ACC112 (cell line): Measurements from ENCODE around the gene HRH1.
A peak's percentile ranks its signal among the peaks of the same experiment; 100 is the strongest.

ENCODE experiments used
- H2AFZ ChIP-seq: fragments of 200-600 bp; sonication (generic); one replicate; pipeline ENCODE4 v1.6.0; 2017; ENCODE audit warnings: antibody characterized with exemption, low read length; ENCODE audit not compliant: unreplicated experiment
- H3K27ac ChIP-seq: fragments of 200-600 bp; sonication (generic); 2 replicates; pipeline ENCODE4 v1.5.1; 2014; ENCODE audit warnings: low read depth, mild to moderate bottlenecking, antibody characterized with exemption, low read length, moderate library complexity
- H3K27me3 ChIP-seq: fragments of 200-600 bp; sonication (generic); 2 replicates; pipeline ENCODE4 v1.6.1; 2014; ENCODE audit warnings: mild to moderate bottlenecking, antibody characterized with exemption, low read length, moderate library complexity, mixed read lengths; ENCODE audit not compliant: insufficient read depth
- H3K36me3 ChIP-seq: fragments of 200-600 bp; sonication (generic); 2 replicates; pipeline ENCODE4 v1.6.1; 2016; ENCODE audit warnings: mild to moderate bottlenecking, antibody characterized with exemption, low read length, moderate library complexity, mixed read lengths; ENCODE audit not compliant: insufficient read depth
- H3K4me1 ChIP-seq: fragments of 200-600 bp; sonication (generic); one replicate; pipeline ENCODE4 v1.6.1; 2016; ENCODE audit warnings: low read length, mixed read lengths; ENCODE audit not compliant: insufficient read depth, unreplicated experiment, control insufficient read depth
- H3K4me3 ChIP-seq: fragments of 200-600 bp; sonication (generic); 2 replicates; pipeline ENCODE4 v1.5.1; 2014; ENCODE audit warnings: mild to moderate bottlenecking, low read depth, low read length
- H3K79me2 ChIP-seq: fragments of 200-600 bp; sonication (generic); one replicate; pipeline ENCODE4 v1.6.0; 2016; ENCODE audit warnings: low read length; ENCODE audit not compliant: control insufficient read depth, unreplicated experiment, insufficient read depth

Gene HRH1

GRCh38 chr3:11224010-11224409, 69.7 kb downstream of the HRH1 start:
- H3K4me1 ChIP-seq, result peaks cover 17% of the 10 kb centered on the region
- peaks cover 41% of the 10 kb centered on the region for H3K79me2 ChIP-seq
- H2AFZ ChIP-seq, result no peak overlapping the region
- no peak overlapping the region for H3K4me3 ChIP-seq
- no peak overlapping the region for H3K27ac ChIP-seq
- no peaks in the 10 kb centered on the region for H3K27me3 ChIP-seq
- H3K36me3 ChIP-seq, result no peaks in the 10 kb centered on the region

GRCh38 chr3:11224870-11225229, 70.6 kb downstream of the HRH1 start:
- H3K27ac ChIP-seq, result peak overlapping the region; percentile 83
- peaks cover 19% of the 10 kb centered on the region for H3K4me1 ChIP-seq
- peaks cover 46% of the 10 kb centered on the region for H3K79me2 ChIP-seq
- H3K36me3 ChIP-seq, result no peaks in the 10 kb centered on the region
- H3K27me3 ChIP-seq, result no peaks in the 10 kb centered on the region
- H3K4me3 ChIP-seq, result peak overlapping the region; percentile 51
- peak overlapping the region; percentile 11 for H2AFZ ChIP-seq

DNA sequence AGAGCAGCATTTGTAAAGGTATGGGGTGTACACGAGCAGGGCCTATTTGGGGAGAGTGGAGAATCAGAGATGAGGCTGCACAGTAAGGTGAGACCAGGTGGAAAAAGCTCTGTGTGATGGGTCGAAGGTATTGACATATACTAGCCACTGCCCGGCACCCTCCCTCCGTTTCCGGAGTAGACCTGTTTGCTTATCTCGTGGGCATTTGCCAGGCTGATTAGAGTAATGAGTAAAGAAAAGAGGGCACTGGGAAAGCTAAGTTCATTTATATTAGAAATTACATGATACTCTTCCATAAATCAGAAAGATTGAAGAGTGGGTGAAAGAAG, 71.7 kb downstream of the HRH1 start:
- Histone ChIP-seq H3K4me1 (peaks cover 26% of the 10 kb centered on the region), H2AFZ (no peak overlapping the region), H3K4me3 (peak overlapping the region; percentile 42), H3K27me3 (no peaks in the 10 kb centered on the region), H3K36me3 (no peaks in the 10 kb centered on the region), H3K27ac (peak overlapping the region; percentile 83), H3K79me2 (peaks cover 37% of the 10 kb centered on the region)

DNA sequence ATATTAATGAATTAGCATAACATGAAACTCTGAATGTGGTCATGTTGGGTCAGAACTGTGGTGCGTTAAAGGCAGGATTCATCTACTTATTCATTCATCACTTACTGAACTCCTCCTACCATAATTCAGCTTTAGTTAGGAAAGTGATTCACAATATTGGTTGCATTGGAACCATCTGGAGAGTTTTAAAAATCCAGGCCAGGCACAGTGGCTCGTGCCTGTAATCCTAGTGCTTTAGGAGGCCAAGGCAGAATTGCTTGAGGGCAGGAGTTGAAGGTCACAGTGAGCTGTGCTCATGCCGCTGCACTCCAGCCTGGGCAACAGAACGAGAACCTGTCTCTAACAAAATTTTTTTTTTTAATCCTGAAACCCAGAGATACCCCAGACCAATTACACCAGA, 73.7 kb downstream of the HRH1 start:
- Histone ChIP-seq H3K27me3 (no peaks in the 10 kb centered on the region), H2AFZ (no peak overlapping the region), H3K4me3 (no peak overlapping the region), H3K4me1 (peaks cover 26% of the 10 kb centered on the region), H3K36me3 (no peaks in the 10 kb centered on the region), H3K79me2 (peaks cover 33% of the 10 kb centered on the region), H3K27ac (no peak overlapping the region)

DNA sequence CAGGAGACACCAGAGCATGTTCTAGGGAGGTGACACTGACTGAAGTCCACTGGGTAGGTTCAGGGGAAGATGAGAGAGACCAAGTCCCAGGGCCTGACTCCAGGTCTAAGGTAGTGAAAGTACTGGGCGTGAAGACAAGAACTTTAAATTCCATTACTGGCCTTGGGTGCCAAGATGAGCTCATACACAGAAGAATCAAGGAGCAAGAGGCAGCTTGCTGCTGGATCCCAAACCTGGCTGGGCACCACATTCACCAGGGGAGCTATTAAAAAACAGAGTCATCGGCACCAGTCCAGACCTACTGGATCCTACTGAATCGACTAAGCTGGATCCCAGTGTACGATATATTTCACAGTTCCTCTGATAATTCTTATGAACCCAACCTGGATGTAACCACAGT, 75.8 kb downstream of the HRH1 start:
- Histone ChIP-seq H3K4me3 (no peak overlapping the region), H2AFZ (no peak overlapping the region), H3K4me1 (peaks cover 20% of the 10 kb centered on the region), H3K79me2 (peaks cover 29% of the 10 kb centered on the region), H3K36me3 (no peaks in the 10 kb centered on the region), H3K27me3 (no peaks in the 10 kb centered on the region), H3K27ac (no peak overlapping the region)

DNA sequence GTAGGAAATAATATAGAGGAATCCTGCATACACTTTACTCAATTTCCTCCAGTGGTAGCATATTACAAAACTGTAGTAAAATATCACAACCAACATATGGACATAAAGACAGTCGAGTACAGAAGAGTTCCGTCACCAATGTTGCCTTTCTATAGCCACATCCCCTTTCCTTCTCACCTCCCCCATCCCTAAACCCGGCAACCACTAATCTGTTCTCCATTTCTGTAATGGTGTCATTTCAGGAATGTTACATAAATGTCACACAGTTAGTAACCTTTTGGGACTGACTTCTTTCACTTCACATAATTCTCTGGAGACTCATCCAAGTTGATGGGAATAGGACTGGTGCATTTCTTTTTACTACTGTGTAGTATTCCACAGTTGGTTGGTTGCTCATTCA, 76.5 kb downstream of the HRH1 start:
- Histone ChIP-seq H3K27me3 (no peaks in the 10 kb centered on the region), H2AFZ (no peak overlapping the region), H3K4me1 (peaks cover 19% of the 10 kb centered on the region), H3K79me2 (peaks cover 33% of the 10 kb centered on the region), H3K27ac (no peak overlapping the region), H3K4me3 (no peak overlapping the region), H3K36me3 (no peaks in the 10 kb centered on the region)

GRCh38 chr3:11235385-11235784, 81.1 kb downstream of the HRH1 start:
- Histone ChIP-seq H3K27ac (no peak overlapping the region), H3K4me1 (peaks cover 35% of the 10 kb centered on the region), H3K27me3 (no peaks in the 10 kb centered on the region), H3K79me2 (peaks cover 35% of the 10 kb centered on the region), H2AFZ (no peak overlapping the region), H3K4me3 (no peak overlapping the region), H3K36me3 (peaks cover 10% of the 10 kb centered on the region)

GRCh38 chr3:11236588-11237461, 82.5 kb downstream of the HRH1 start:
- Histone ChIP-seq H3K36me3 (peaks cover 14% of the 10 kb centered on the region), H3K4me3 (no peak overlapping the region), H3K27ac (peak overlapping the region; percentile 98), H3K79me2 (peaks cover 39% of the 10 kb centered on the region), H3K27me3 (no peaks in the 10 kb centered on the region), H2AFZ (no peak overlapping the region), H3K4me1 (peaks cover 33% of the 10 kb centered on the region)

- H3K4me3 ChIP-seq, result peak overlapping the region; percentile 65
- peak overlapping the region; percentile 98 for H3K27ac ChIP-seq
- peaks cover 35% of the 10 kb centered on the region for H3K79me2 ChIP-seq
- no peak overlapping the region for H2AFZ ChIP-seq
- peaks cover 33% of the 10 kb centered on the region for H3K4me1 ChIP-seq
- H3K36me3 ChIP-seq, result peaks cover 14% of the 10 kb centered on the region
- H3K27me3 ChIP-seq, result no peaks in the 10 kb centered on the region
Measured at GRCh38 chr3:11238060-11238459, 83.8 kb downstream of the HRH1 start.

DNA sequence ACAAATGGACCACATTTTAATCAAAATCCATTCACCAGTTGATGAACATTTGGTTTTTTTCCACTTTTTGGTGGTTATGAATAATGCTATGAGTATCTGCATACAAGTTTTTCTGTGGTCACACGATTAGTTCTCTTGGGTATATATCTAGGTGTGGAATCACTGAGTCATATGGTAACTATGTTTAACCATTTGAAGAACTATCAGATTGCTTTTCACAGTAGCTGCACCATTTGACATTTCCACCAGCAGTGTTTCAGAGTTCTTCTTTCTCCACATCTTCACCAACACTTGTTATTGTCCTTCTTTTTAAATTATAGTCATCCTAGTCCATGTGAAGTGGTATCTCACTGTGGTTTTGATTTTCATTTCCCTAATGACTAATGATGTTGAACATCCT, 84.6 kb downstream of the HRH1 start:
- H3K36me3 ChIP-seq, result peaks cover 19% of the 10 kb centered on the region
- H3K4me1 ChIP-seq, result peaks cover 38% of the 10 kb centered on the region
- peaks cover 35% of the 10 kb centered on the region for H3K79me2 ChIP-seq
- no peak overlapping the region for H2AFZ ChIP-seq
- H3K27me3 ChIP-seq, result no peaks in the 10 kb centered on the region
- peak overlapping the region; percentile 65 for H3K4me3 ChIP-seq
- H3K27ac ChIP-seq, result peak overlapping the region; percentile 98

GRCh38 chr3:11239796-11240195, 85.5 kb downstream of the HRH1 start:
- no peak overlapping the region for H3K4me3 ChIP-seq
- H3K27me3 ChIP-seq, result no peaks in the 10 kb centered on the region
- peak overlapping the region; percentile 98 for H3K27ac ChIP-seq
- H2AFZ ChIP-seq, result no peak overlapping the region
- peaks cover 34% of the 10 kb centered on the region for H3K79me2 ChIP-seq
- H3K36me3 ChIP-seq, result peaks cover 20% of the 10 kb centered on the region
- peaks cover 40% of the 10 kb centered on the region for H3K4me1 ChIP-seq
